ENCODE measurements around the gene PPP1R14B.

The PPP1R14B gene

GRCh38 chr11:64243236-64243854 lies 3.4 kb downstream of the PPP1R14B start:
- peaks cover 36% of the 10 kb centered on the region for H3K36me3 ChIP-seq (ENCODE audit: low read depth)
- no peak overlapping the region for H3K4me3 ChIP-seq (ENCODE audit: severe bottlenecking)
- H3K9me3 ChIP-seq (ENCODE audit: severe bottlenecking) = no peaks in the 10 kb centered on the region

GRCh38 chr11:64241491-64242374 lies 5.0 kb downstream of the PPP1R14B start:
- peak; percentile 11 for ATAC-seq (ENCODE audit: low read depth)
- H3K9me3 ChIP-seq (ENCODE audit: severe bottlenecking) = no peaks in the 10 kb centered on the region
- TF ChIP-seq CTCF (IDR thresholded peaks at IDR 0.05; ENCODE audit: poor library complexity, severe bottlenecking) = no peak
- no peak for DNase-seq (ENCODE audit: low spot score)
- peaks cover 37% of the 10 kb centered on the region for H3K36me3 ChIP-seq (ENCODE audit: low read depth)
- H3K27me3 ChIP-seq (ENCODE audit: insufficient read depth, poor library complexity, severe bottlenecking) = no peaks in the 10 kb centered on the region
- peak overlapping the region; percentile 59 for H3K4me3 ChIP-seq (ENCODE audit: severe bottlenecking)
- H3K27ac ChIP-seq (ENCODE audit: poor library complexity, severe bottlenecking) = peak overlapping the region; percentile 98
- H3K4me1 ChIP-seq (ENCODE audit: insufficient read depth, poor library complexity, severe bottlenecking) = peaks cover 14% of the 10 kb centered on the region

More at GRCh38 chr11:64243236-64243854, 3.4 kb downstream of the PPP1R14B start:
- Histone ChIP-seq H3K4me1 (ENCODE audit: insufficient read depth, poor library complexity, severe bottlenecking) (peaks cover 14% of the 10 kb centered on the region), H3K27ac (ENCODE audit: poor library complexity, severe bottlenecking) (peak overlapping the region; percentile 98), H3K27me3 (ENCODE audit: insufficient read depth, poor library complexity, severe bottlenecking) (no peaks in the 10 kb centered on the region)
- no peak for DNase-seq (ENCODE audit: low spot score)
- ATAC-seq (ENCODE audit: low read depth) = no peak
- no peak for TF ChIP-seq CTCF (IDR thresholded peaks at IDR 0.05; ENCODE audit: poor library complexity, severe bottlenecking)

GRCh38 chr11:64241241-64241490 lies 5.6 kb downstream of the PPP1R14B start:
- peak overlapping the region; percentile 98 for H3K27ac ChIP-seq (ENCODE audit: poor library complexity, severe bottlenecking)
- DNase-seq (ENCODE audit: low spot score) (peak; percentile 98), ATAC-seq (ENCODE audit: low read depth) (peak; percentile 59)
- H3K4me3 ChIP-seq (ENCODE audit: severe bottlenecking) = peak overlapping the region; percentile 59
- H3K4me1 ChIP-seq (ENCODE audit: insufficient read depth, poor library complexity, severe bottlenecking) = peaks cover 14% of the 10 kb centered on the region
- H3K36me3 ChIP-seq (ENCODE audit: low read depth) = peaks cover 37% of the 10 kb centered on the region
- no peak for TF ChIP-seq CTCF (IDR thresholded peaks at IDR 0.05; ENCODE audit: poor library complexity, severe bottlenecking)
- no peaks in the 10 kb centered on the region for H3K27me3 ChIP-seq (ENCODE audit: insufficient read depth, poor library complexity, severe bottlenecking)
- H3K9me3 ChIP-seq (ENCODE audit: severe bottlenecking) = no peaks in the 10 kb centered on the region

- Histone ChIP-seq H3K4me3 (ENCODE audit: severe bottlenecking) (peak within 1 kb of the TSS; percentile 59), H3K9me3 (ENCODE audit: severe bottlenecking) (no peaks in the 10 kb centered on the region), H3K4me1 (ENCODE audit: insufficient read depth, poor library complexity, severe bottlenecking) (peaks cover 14% of the 10 kb centered on the region), H3K36me3 (ENCODE audit: low read depth) (peaks cover 40% of the 10 kb centered on the region), H3K27ac (ENCODE audit: poor library complexity, severe bottlenecking) (peak within 1 kb of the TSS; percentile 98), H3K27me3 (ENCODE audit: insufficient read depth, poor library complexity, severe bottlenecking) (no peaks in the 10 kb centered on the region)
- no peak for TF ChIP-seq CTCF (IDR thresholded peaks at IDR 0.05; ENCODE audit: poor library complexity, severe bottlenecking)
- ATAC-seq (ENCODE audit: low read depth) (peak; percentile 50), DNase-seq (ENCODE audit: low spot score) (peak; percentile 98)
Observed at GRCh38 chr11:64240435-64241240, 6.1 kb downstream of the PPP1R14B start, which contains the start of gene FKBP2. FKBP2 (plus strand) TSS chr11:64241095; CDS start chr11:64242388, 1,293 bp downstream.
